MG63 (cell line): ENCODE measurements around the gene MBD3. TPM values are rescaled to one million over a fixed set of nuclear protein-coding genes. Genes with fewer than 3 reads are reported as not detected.

Experiments
- DNase-seq: peaks from one replicate; pipeline ENCODE4 v3.0.0-alpha.2; 2020
- H3K27me3 ChIP-seq: fragments of 250-450 bp; sonication (Bioruptor Pico); 2 replicates; pipeline ENCODE4 v1.5.1; 2020; ENCODE audit warnings: mild to moderate bottlenecking, moderate library complexity
- H3K36me3 ChIP-seq: fragments of 250-450 bp; sonication (Bioruptor Pico); 2 replicates; pipeline ENCODE4 v1.5.1; 2020; ENCODE audit warnings: mild to moderate bottlenecking, moderate library complexity
- H3K4me3 ChIP-seq: fragments of 250-450 bp; sonication (Bioruptor Pico); 2 replicates; pipeline ENCODE4 v1.5.1; 2020; ENCODE audit warnings: mild to moderate bottlenecking, moderate library complexity
- H3K9me3 ChIP-seq: fragments of 250-450 bp; sonication (Bioruptor Pico); 2 replicates; pipeline ENCODE4 v1.5.1; 2020; ENCODE audit warnings: mild to moderate bottlenecking, moderate library complexity
- total RNA-seq: library from RNA; depleted of rRNA; stranded (reverse); fragments of >200 nt; shearing (Covaris generic); gene quantifications from 2 replicates; pipeline ENCODE4 v1.2.3, GENCODE V29; 2014; ENCODE audit warnings: low replicate concordance; rRNA removed

The MBD3 gene
- total RNA-seq, 1 experiment from 2014 or later, result 119 TPM

GRCh38 chr19:1524287-1524971 lies 68.2 kb downstream of the MBD3 start:
- no peak for DNase-seq
- Histone ChIP-seq H3K27me3 (peaks cover 6% of the 10 kb centered on the region; the same call in 1 of the 2 replicates), H3K4me3 (no peak overlapping the region), H3K9me3 (no peaks in the 10 kb centered on the region), H3K36me3 (no peaks in the 10 kb centered on the region)

Other genes starting within 250 kb of the MBD3 start
- 19.3 and 49.5 TPM in 2 replicates for gene NDUFS7, start 209.0 kb downstream of the MBD3 start, total RNA-seq
- gene GAMT, start 191.3 kb downstream of the MBD3 start, total RNA-seq, result 22.1 and 30.7 TPM in 2 replicates
- gene DAZAP1, start 185.3 kb downstream of the MBD3 start, total RNA-seq, result 107 and 149 TPM in 2 replicates
- gene RPS15, start 154.5 kb downstream of the MBD3 start, total RNA-seq, result 702 and 820 TPM in 2 replicates
- gene APC2, start 142.7 kb downstream of the MBD3 start, total RNA-seq, result 0.59 and 2.0 TPM in 2 replicates
- 25.6 and 51.6 TPM in 2 replicates for gene C19orf25, start 113.7 kb downstream of the MBD3 start, total RNA-seq
- 0.40 and 9.0 TPM in 2 replicates for gene PCSK4, start 102.5 kb downstream of the MBD3 start, total RNA-seq
- 0.99 and 1.9 TPM in 2 replicates for gene REEP6, start 101.7 kb downstream of the MBD3 start, total RNA-seq
- 1.1 TPM in 1 of 2 replicates, not detected in the other for gene ADAMTSL5, start 79.8 kb downstream of the MBD3 start, total RNA-seq
- gene PLK5, start 68.8 kb downstream of the MBD3 start, total RNA-seq, result not detected in 2 replicates
- gene MEX3D, start 24.5 kb downstream of the MBD3 start, total RNA-seq, result 26.0 and 27.5 TPM in 2 replicates
- gene UQCR11, start 12.6 kb upstream of the MBD3 start, total RNA-seq, result 59.5 and 192 TPM in 2 replicates
- gene TCF3, start 59.8 kb upstream of the MBD3 start, total RNA-seq, result 78.5 and 135 TPM in 2 replicates
- gene ONECUT3, start 160.6 kb upstream of the MBD3 start, total RNA-seq, result not detected in 2 replicates
- gene ATP8B3, start 219.4 kb upstream of the MBD3 start, total RNA-seq, result not detected in 2 replicates